Fibroblast of lung (primary cell): ENCODE measurements around the gene TK1. TPM values are rescaled to one million over a fixed set of nuclear protein-coding genes. Genes with fewer than 3 reads are reported as not detected.

Source experiments
- DNase-seq, 2 donors: peaks; one replicate each; pipeline versions ENCODE4 v3.0.0 to v3.0.0-alpha.2; 2010; ENCODE audit warnings: low read depth in 2 of 2
- H2AFZ ChIP-seq: 2 replicates; pipeline ENCODE4 v1.5.1; 2012; ENCODE audit warnings: low read length, control low read depth, inconsistent platforms
- H3K27ac ChIP-seq: 2 replicates; pipeline ENCODE4 v1.5.1; 2011; ENCODE audit warnings: low read length, control low read depth; ENCODE audit not compliant: insufficient read depth
- H3K27me3 ChIP-seq: 2 replicates; pipeline ENCODE4 v1.5.1; 2011; ENCODE audit warnings: mild to moderate bottlenecking, low read length; ENCODE audit not compliant: control insufficient read depth, insufficient read depth
- H3K36me3 ChIP-seq: 2 replicates; pipeline ENCODE4 v1.5.1; 2011; ENCODE audit warnings: low read length; ENCODE audit not compliant: control insufficient read depth, insufficient read depth
- H3K4me1 ChIP-seq: 2 replicates; pipeline ENCODE4 v1.5.1; 2011; ENCODE audit warnings: low read length; ENCODE audit not compliant: control insufficient read depth, insufficient read depth; ENCODE audit errors: extremely low read depth
- H3K4me2 ChIP-seq: 2 replicates; pipeline ENCODE4 v1.5.1; 2011; ENCODE audit warnings: low read length, control low read depth; ENCODE audit not compliant: insufficient read depth; ENCODE audit errors: extremely low read depth
- H3K4me3 ChIP-seq, 4 experiments: fragments of 200-600 bp in 1 of 4; sonication (generic) in 1 of 4; replicated peaks in 1 of 4; 2 replicates each; pipeline ENCODE4 v1.5.1; 2011 to 2016; ENCODE audit warnings: low read length in 4 of 4, low read depth in 3 of 4, mild to moderate bottlenecking in 3 of 4, control low read depth in 2 of 4, inconsistent platforms in 1 of 4, mixed read lengths in 1 of 4; ENCODE audit not compliant: insufficient read depth in 1 of 4; ENCODE audit errors: control extremely low read depth in 1 of 4
- H3K79me2 ChIP-seq: 2 replicates; pipeline ENCODE4 v1.5.1; 2012; ENCODE audit warnings: mild to moderate bottlenecking, low read length, inconsistent platforms; ENCODE audit not compliant: control insufficient read depth, insufficient read depth
- H3K9ac ChIP-seq: 2 replicates; pipeline ENCODE4 v1.5.1; 2011; ENCODE audit warnings: mild to moderate bottlenecking, low read length, control low read depth; ENCODE audit not compliant: insufficient read depth
- H3K9me3 ChIP-seq: 2 replicates; pipeline ENCODE4 v1.5.1; 2012; ENCODE audit warnings: low read depth, low read length; ENCODE audit not compliant: control insufficient read depth, insufficient read depth
- H4K20me1 ChIP-seq: 2 replicates; pipeline ENCODE4 v1.5.1; 2011; ENCODE audit warnings: low read length; ENCODE audit not compliant: control insufficient read depth, insufficient read depth; ENCODE audit errors: extremely low read depth
- EZH2 ChIP-seq: IDR thresholded peaks from 2 replicates; pipeline ENCODE4 v1.5.1; 2012; ENCODE audit warnings: low read length, control low read depth, mild to moderate bottlenecking; ENCODE audit errors: missing control alignments
- polyA plus RNA-seq, 2 donors: library from polyadenylated mRNA; depleted of rRNA in 1 of 2; stranded (reverse) in 1 of 2; unstranded in 1 of 2; fragments of >200 nt; gene quantifications; 2 replicates each; pipeline ENCODE4 v1.2.1, GENCODE V29; 2011 to 2012; ENCODE audit warnings: missing spikeins in 1 of 2
- total RNA-seq: library from RNA; depleted of rRNA; stranded (reverse); fragments of >200 nt; gene quantifications from 2 replicates; pipeline ENCODE4 v1.2.1, GENCODE V29; 2014
- TF ChIP-seq, protein P1 (sequence below), 2 donors: IDR thresholded peaks in 1 of 2; conservative IDR thresholded peaks in 1 of 2; 1 replicate in 1 of 2; 2 replicates in 1 of 2; pipeline ENCODE4 v1.5.1; 2011 to 2012; ENCODE audit warnings: low read length in 2 of 2, control low read depth in 1 of 2, inconsistent platforms in 1 of 2, low read depth in 1 of 2, mild to moderate bottlenecking in 1 of 2

TK1 gene
- total and polyA plus RNA-seq, 2 donors (not counting 1 experiment from before 2014, with no cell fraction given), result 40.6 to 69.2 TPM

DNA sequence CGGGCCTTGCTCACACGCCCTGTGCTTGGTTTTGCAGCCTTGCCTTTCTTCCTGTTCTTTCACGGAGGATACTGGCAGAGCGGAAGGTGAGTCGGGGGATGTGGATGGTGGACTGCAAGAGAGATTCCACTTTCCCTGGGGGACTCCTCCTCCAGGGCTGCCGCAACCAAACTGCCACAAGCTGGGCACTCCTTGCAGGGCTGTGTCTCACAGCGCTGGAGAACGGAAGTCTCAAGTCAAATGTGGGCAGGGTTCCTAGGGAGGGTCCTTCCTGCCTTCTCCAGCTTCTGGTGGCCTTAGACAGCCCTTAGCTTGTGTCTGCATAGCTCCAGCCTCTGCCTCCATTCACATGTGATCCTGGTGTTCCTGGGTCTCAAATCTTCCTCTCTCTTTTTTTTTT, 15.8 kb upstream of the TK1 start:
- Histone ChIP-seq H3K4me1 (no peaks in the 10 kb centered on the region), H3K4me3 (no peak overlapping the region), H3K36me3 (no peaks in the 10 kb centered on the region), H3K9me3 (no peaks in the 10 kb centered on the region), H3K79me2 (no peaks in the 10 kb centered on the region), H3K27me3 (no peaks in the 10 kb centered on the region), H4K20me1 (no peaks in the 10 kb centered on the region), H3K9ac (no peak overlapping the region), H3K4me2 (no peak overlapping the region), H3K27ac (no peak overlapping the region), H2AFZ (no peak overlapping the region)
- DNase-seq, result no peak
- TF ChIP-seq, protein P1, sequence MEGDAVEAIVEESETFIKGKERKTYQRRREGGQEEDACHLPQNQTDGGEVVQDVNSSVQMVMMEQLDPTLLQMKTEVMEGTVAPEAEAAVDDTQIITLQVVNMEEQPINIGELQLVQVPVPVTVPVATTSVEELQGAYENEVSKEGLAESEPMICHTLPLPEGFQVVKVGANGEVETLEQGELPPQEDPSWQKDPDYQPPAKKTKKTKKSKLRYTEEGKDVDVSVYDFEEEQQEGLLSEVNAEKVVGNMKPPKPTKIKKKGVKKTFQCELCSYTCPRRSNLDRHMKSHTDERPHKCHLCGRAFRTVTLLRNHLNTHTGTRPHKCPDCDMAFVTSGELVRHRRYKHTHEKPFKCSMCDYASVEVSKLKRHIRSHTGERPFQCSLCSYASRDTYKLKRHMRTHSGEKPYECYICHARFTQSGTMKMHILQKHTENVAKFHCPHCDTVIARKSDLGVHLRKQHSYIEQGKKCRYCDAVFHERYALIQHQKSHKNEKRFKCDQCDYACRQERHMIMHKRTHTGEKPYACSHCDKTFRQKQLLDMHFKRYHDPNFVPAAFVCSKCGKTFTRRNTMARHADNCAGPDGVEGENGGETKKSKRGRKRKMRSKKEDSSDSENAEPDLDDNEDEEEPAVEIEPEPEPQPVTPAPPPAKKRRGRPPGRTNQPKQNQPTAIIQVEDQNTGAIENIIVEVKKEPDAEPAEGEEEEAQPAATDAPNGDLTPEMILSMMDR (conservative IDR thresholded peaks at IDR 0.05 in 1 of 2, IDR thresholded peaks at IDR 0.05 in 1 of 2; ENCODE audit: low read depth in 1 of 2, low read length in 2 of 2), result no peak
- no peak for TF ChIP-seq EZH2

DNA sequence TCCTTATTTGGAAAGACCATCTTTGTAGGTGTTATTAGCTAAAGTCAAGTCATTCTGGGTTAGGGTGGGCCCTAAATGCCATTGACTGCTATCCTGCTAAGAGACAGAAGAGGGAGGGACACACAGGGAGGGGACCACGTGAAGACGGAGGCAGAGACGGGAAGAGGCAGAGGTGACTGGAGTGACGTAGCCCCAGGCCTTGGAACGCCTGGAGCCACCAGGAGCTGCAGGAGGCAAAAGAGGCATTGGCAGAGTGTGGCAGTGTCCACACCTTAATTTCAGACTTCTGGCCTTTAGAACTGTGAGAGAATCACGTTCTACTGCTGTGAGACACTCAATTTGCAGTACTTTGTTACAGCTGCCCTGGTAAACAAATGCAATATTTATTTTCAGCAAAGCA, 13.6 kb upstream of the TK1 start:
- Histone ChIP-seq H3K27ac (no peak overlapping the region), H3K36me3 (no peaks in the 10 kb centered on the region), H4K20me1 (no peaks in the 10 kb centered on the region), H2AFZ (no peak overlapping the region), H3K9me3 (no peaks in the 10 kb centered on the region), H3K27me3 (no peaks in the 10 kb centered on the region), H3K4me3 (no peak overlapping the region), H3K79me2 (no peaks in the 10 kb centered on the region), H3K4me1 (no peaks in the 10 kb centered on the region), H3K9ac (no peak overlapping the region), H3K4me2 (no peak overlapping the region)
- no peak for TF ChIP-seq EZH2
- TF ChIP-seq, protein P1 (conservative IDR thresholded peaks at IDR 0.05 in 1 of 2, IDR thresholded peaks at IDR 0.05 in 1 of 2; ENCODE audit: low read depth in 1 of 2, low read length in 2 of 2), result no peak
- no peak for DNase-seq

DNA sequence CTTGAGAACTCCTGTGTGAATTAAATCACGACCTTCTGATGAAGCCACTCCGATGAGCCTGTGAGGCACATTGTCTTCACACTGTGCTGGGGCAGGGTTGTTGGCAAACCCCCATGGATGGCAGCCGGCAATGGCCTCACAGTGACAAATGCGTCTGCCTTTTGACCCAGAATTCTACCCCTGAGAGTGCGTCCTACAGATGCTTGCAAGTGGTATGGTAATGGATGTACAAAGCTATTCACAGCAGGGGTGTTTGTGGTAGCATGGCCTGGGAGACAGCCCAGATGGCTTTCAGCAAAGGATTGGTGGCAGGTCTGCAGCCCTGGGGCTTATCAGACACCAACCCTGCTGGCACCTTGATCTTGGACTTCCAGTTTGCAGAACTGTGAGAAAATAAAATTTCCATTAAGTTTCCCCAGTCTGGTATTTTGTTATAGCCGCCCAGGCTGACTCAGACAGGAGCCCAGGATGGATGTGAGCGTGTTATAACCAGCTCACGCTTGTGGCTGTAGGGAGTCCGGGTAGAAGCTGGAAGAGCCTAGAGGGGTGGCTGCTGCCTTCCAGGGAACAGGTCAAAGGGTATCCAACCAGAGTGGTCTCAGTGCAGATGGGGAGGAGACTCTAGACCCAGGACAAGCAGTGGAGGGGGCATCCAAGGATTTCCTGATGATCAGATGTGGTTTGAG, 10.4 kb upstream of the TK1 start:
- Histone ChIP-seq H3K9me3 (no peaks in the 10 kb centered on the region), H3K79me2 (no peaks in the 10 kb centered on the region)
- DNase-seq, result no peak

More for the DNA sequence above, 10.4 kb upstream of the TK1 start:
- Histone ChIP-seq H3K36me3 (peaks cover 3% of the 10 kb centered on the region), H3K4me2 (no peak overlapping the region), H3K4me3 (no peak overlapping the region), H3K9ac (no peak overlapping the region), H4K20me1 (no peaks in the 10 kb centered on the region), H3K27me3 (no peaks in the 10 kb centered on the region), H2AFZ (no peak overlapping the region), H3K27ac (no peak overlapping the region), H3K4me1 (no peaks in the 10 kb centered on the region)
- no peak for TF ChIP-seq EZH2
- TF ChIP-seq, protein P1 (conservative IDR thresholded peaks at IDR 0.05 in 1 of 2, IDR thresholded peaks at IDR 0.05 in 1 of 2; ENCODE audit: low read depth in 1 of 2, low read length in 2 of 2), result no peak
